Nephron progenitor cell (in vitro differentiated cells): ENCODE results near the gene CABP4.

Experiments used
- DNase-seq: peaks from one replicate; pipeline ENCODE4 v3.0.0; 2021
- H3K27ac Mint-ChIP-seq: 2 replicates; pipeline ENCODE4 v1.8.0; 2021; ENCODE audit warnings: mild to moderate bottlenecking, moderate library complexity, mixed read lengths
- H3K27me3 Mint-ChIP-seq: 2 replicates; pipeline ENCODE4 v1.8.0; 2021; ENCODE audit warnings: mild to moderate bottlenecking, low read depth, mixed read lengths; ENCODE audit not compliant: poor library complexity
- H3K36me3 Mint-ChIP-seq: 2 replicates; pipeline ENCODE4 v1.8.0; 2021; ENCODE audit warnings: low read depth, mixed read lengths
- H3K4me1 Mint-ChIP-seq: 2 replicates; pipeline ENCODE4 v1.8.0; 2021; ENCODE audit warnings: mixed read lengths
- H3K4me3 Mint-ChIP-seq: 2 replicates; pipeline ENCODE4 v1.8.0; 2021; ENCODE audit warnings: mild to moderate bottlenecking, moderate library complexity, mixed read lengths
- H3K9me3 Mint-ChIP-seq: 2 replicates; pipeline ENCODE4 v1.8.0; 2021; ENCODE audit warnings: mild to moderate bottlenecking, moderate library complexity, mixed read lengths
- CTCF ChIP-seq: fragments of 200-600 bp; sonication (generic); IDR thresholded peaks from 2 replicates; pipeline ENCODE4 v1.5.0; 2021; ENCODE audit warnings: antibody characterized with exemption

The CABP4 gene

GRCh38 chr11:67495234-67496005 is 40.3 kb downstream of the CABP4 start:
- DNase-seq = no peak
- TF ChIP-seq CTCF = no peak
- Mint-ChIP-seq H3K27me3 (no peaks in the 10 kb centered on the region), H3K27ac (no peak overlapping the region), H3K4me1 (peaks cover 9% of the 10 kb centered on the region), H3K9me3 (no peaks in the 10 kb centered on the region), H3K36me3 (peaks cover 6% of the 10 kb centered on the region), H3K4me3 (no peak overlapping the region)

GRCh38 chr11:67496113-67496512 is 41.0 kb downstream of the CABP4 start:
- H3K27me3 Mint-ChIP-seq = no peaks in the 10 kb centered on the region

GRCh38 chr11:67497656-67498291 is 42.6 kb downstream of the CABP4 start:
- H3K9me3 Mint-ChIP-seq = no peaks in the 10 kb centered on the region
- peaks cover 15% of the 10 kb centered on the region for H3K4me1 Mint-ChIP-seq
- no peaks in the 10 kb centered on the region for H3K27me3 Mint-ChIP-seq
- no peak for DNase-seq
- no peak overlapping the region for H3K27ac Mint-ChIP-seq
- H3K4me3 Mint-ChIP-seq = no peak overlapping the region
- peaks cover 16% of the 10 kb centered on the region for H3K36me3 Mint-ChIP-seq
- TF ChIP-seq CTCF = no peak

More at GRCh38 chr11:67496113-67496512, 41.0 kb downstream of the CABP4 start:
- H3K4me1 Mint-ChIP-seq = peaks cover 11% of the 10 kb centered on the region
- no peak overlapping the region for H3K27ac Mint-ChIP-seq
- no peaks in the 10 kb centered on the region for H3K9me3 Mint-ChIP-seq
- TF ChIP-seq CTCF = no peak
- peaks cover 13% of the 10 kb centered on the region for H3K36me3 Mint-ChIP-seq
- no peak overlapping the region for H3K4me3 Mint-ChIP-seq
- DNase-seq = no peak

GRCh38 chr11:67498544-67498972 is 43.4 kb downstream of the CABP4 start:
- Mint-ChIP-seq H3K4me1 (peaks cover 23% of the 10 kb centered on the region), H3K27me3 (peaks cover 3% of the 10 kb centered on the region), H3K27ac (no peak overlapping the region), H3K4me3 (no peak overlapping the region), H3K36me3 (peaks cover 16% of the 10 kb centered on the region), H3K9me3 (no peaks in the 10 kb centered on the region)
- TF ChIP-seq CTCF = no peak
- no peak for DNase-seq

GRCh38 chr11:67499808-67500483 is 44.8 kb downstream of the CABP4 start:
- DNase-seq = no peak
- Mint-ChIP-seq H3K4me1 (peaks cover 26% of the 10 kb centered on the region), H3K27me3 (peaks cover 3% of the 10 kb centered on the region), H3K4me3 (no peak overlapping the region), H3K27ac (no peak overlapping the region), H3K36me3 (peaks cover 16% of the 10 kb centered on the region), H3K9me3 (no peaks in the 10 kb centered on the region)
- no peak for TF ChIP-seq CTCF
